K562 (cell line): ENCODE results near the gene ACADM.

Source experiments
- CTCF ChIP-seq, 3 experiments: IDR thresholded peaks in 2 of 3; conservative IDR thresholded peaks in 1 of 3; 2 replicates each; pipeline ENCODE4 v1.5.1; 2011 to 2012; ENCODE audit warnings: low read length in 3 of 3, mild to moderate bottlenecking in 3 of 3, control low read depth in 2 of 3, improper control_type of control experiment in 1 of 3, inconsistent platforms in 1 of 3, low read depth in 1 of 3, mixed read lengths in 1 of 3, moderate library complexity in 1 of 3; ENCODE audit not compliant: insufficient read depth in 2 of 3
- ERF ChIP-seq: fragments of 450-650 bp; formaldehyde crosslinking; IDR thresholded peaks from 2 replicates; pipeline ENCODE4 v1.4.0; 2020; ENCODE audit warnings: mild to moderate bottlenecking, mixed read lengths
- FOXP1 ChIP-seq: sonication (generic); formaldehyde crosslinking; IDR thresholded peaks from 2 replicates; pipeline ENCODE4 v1.8.0; 2022; ENCODE audit warnings: mild to moderate bottlenecking, missing genetic modification reagents
- GABPB2 ChIP-seq: fragments of 250-450 bp; sonication (Bioruptor Pico); conservative IDR thresholded peaks from 2 replicates; pipeline ENCODE4 v1.5.1; 2021; ENCODE audit warnings: mild to moderate bottlenecking
- GTF2F1 ChIP-seq: IDR thresholded peaks from 2 replicates; pipeline ENCODE4 v1.6.1; 2011; ENCODE audit warnings: low read depth, low read length, improper control_type of control experiment
- PHTF2 ChIP-seq: fragments of 250-450 bp; sonication (Bioruptor Pico); IDR thresholded peaks from 2 replicates; pipeline ENCODE4 v1.5.0; 2021; ENCODE audit warnings: mild to moderate bottlenecking
- POLR2AphosphoS5 ChIP-seq: IDR thresholded peaks from 2 replicates; pipeline ENCODE4 v1.6.1; 2011; ENCODE audit warnings: mild to moderate bottlenecking, low read depth, low read length, moderate library complexity; ENCODE audit not compliant: control insufficient read depth, insufficient read depth
- RAD21 ChIP-seq, 2 experiments: fragments of 250-450 bp in 1 of 2; fragments of 450-650 bp in 1 of 2; sonication (Bioruptor Pico) in 1 of 2; formaldehyde crosslinking in 1 of 2; IDR thresholded peaks in 1 of 2; conservative IDR thresholded peaks in 1 of 2; 2 replicates each; pipeline versions ENCODE4 v1.4.0 to v1.8.0; 2020 to 2022; ENCODE audit warnings: mild to moderate bottlenecking in 2 of 2, moderate library complexity in 1 of 2
- SRF ChIP-seq, 2 experiments: fragments of 250-450, 450-650 bp in 1 of 2; sonication (Bioruptor Pico) in 1 of 2; sonication (generic) in 1 of 2; formaldehyde crosslinking; IDR thresholded peaks; 2 replicates each; pipeline versions ENCODE4 v1.5.0 to v1.5.1; 2020 to 2022; ENCODE audit warnings: mild to moderate bottlenecking in 1 of 2, missing genetic modification reagents in 1 of 2
- ZNF184 ChIP-seq: sonication (generic); formaldehyde crosslinking; IDR thresholded peaks from 2 replicates; pipeline ENCODE4 v1.5.0; 2020; ENCODE audit warnings: missing genetic modification reagents
- ZNF444 ChIP-seq: fragments of 250-450 bp; sonication (Bioruptor Pico); IDR thresholded peaks from 2 replicates; pipeline ENCODE4 v1.4.0; 2020; ENCODE audit warnings: mild to moderate bottlenecking, moderate library complexity
- ZNF696 ChIP-seq: fragments of 250-450 bp; sonication (Bioruptor Pico); conservative IDR thresholded peaks from 2 replicates; pipeline ENCODE4 v1.4.0; 2020; ENCODE audit warnings: mild to moderate bottlenecking, moderate library complexity
- TF ChIP-seq, protein P1 (sequence below): fragments of 450-650 bp; formaldehyde crosslinking; IDR thresholded peaks from 2 replicates; pipeline ENCODE4 v1.4.0; 2020; ENCODE audit warnings: mild to moderate bottlenecking, mixed read lengths
- TF ChIP-seq, protein P2 (sequence below): sonication (generic); formaldehyde crosslinking; IDR thresholded peaks from 2 replicates; pipeline ENCODE4 v1.8.1; 2023; ENCODE audit warnings: mild to moderate bottlenecking, missing genetic modification reagents, moderate library complexity

- TF ChIP-seq ZNF696 (no peak), PHTF2 (CRISPR knock-in tag) (no peak), POLR2AphosphoS5 (no peak), RAD21 (CRISPR knock-in tag; conservative IDR thresholded peaks at IDR 0.05 in 1 of 2, IDR thresholded peaks at IDR 0.05 in 1 of 2) (no peak), GABPB2 (CRISPR knock-in tag) (no peak), CTCF (IDR thresholded peaks at IDR 0.05 in 2 of 3, conservative IDR thresholded peaks at IDR 0.05 in 1 of 3; ENCODE audit: insufficient read depth in 2 of 3, low read depth in 1 of 3, low read length in 3 of 3) (no peak), GTF2F1 (no peak), FOXP1 (CRISPR knock-in tag) (no peak), ZNF444 (CRISPR knock-in tag) (no peak), ERF (CRISPR knock-in tag) (no peak), SRF (CRISPR knock-in tag; IDR thresholded peaks at IDR 0.05) (no peak), ZNF184 (no peak)
- TF ChIP-seq, protein P1, sequence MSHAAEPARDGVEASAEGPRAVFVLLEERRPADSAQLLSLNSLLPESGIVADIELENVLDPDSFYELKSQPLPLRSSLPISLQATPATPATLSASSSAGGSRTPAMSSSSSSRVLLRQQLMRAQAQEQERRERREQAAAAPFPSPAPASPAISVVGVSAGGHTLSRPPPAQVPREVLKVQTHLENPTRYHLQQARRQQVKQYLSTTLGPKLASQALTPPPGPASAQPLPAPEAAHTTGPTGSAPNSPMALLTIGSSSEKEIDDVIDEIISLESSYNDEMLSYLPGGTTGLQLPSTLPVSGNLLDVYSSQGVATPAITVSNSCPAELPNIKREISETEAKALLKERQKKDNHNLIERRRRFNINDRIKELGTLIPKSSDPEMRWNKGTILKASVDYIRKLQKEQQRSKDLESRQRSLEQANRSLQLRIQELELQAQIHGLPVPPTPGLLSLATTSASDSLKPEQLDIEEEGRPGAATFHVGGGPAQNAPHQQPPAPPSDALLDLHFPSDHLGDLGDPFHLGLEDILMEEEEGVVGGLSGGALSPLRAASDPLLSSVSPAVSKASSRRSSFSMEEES (CRISPR knock-in tag) = no peak
- TF ChIP-seq, protein P2, sequence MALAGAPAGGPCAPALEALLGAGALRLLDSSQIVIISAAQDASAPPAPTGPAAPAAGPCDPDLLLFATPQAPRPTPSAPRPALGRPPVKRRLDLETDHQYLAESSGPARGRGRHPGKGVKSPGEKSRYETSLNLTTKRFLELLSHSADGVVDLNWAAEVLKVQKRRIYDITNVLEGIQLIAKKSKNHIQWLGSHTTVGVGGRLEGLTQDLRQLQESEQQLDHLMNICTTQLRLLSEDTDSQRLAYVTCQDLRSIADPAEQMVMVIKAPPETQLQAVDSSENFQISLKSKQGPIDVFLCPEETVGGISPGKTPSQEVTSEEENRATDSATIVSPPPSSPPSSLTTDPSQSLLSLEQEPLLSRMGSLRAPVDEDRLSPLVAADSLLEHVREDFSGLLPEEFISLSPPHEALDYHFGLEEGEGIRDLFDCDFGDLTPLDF (CRISPR knock-in tag) = no peak
These were observed 12.7 kb upstream of the ACADM start for GRCh38 chr1:75711846-75712245.
